K562 (cell line): ENCODE measurements around the gene HPCAL1. TPM values are rescaled to one million over a fixed set of nuclear protein-coding genes. Genes with fewer than 3 reads are reported as not detected.
A peak's percentile ranks its signal among the peaks of the same experiment; 100 is the strongest.

Experiments
- BACH1 ChIP-seq: fragments of 200-800 bp; sonication (Bioruptor generic); IDR thresholded peaks from 2 replicates; pipeline ENCODE4 v1.6.1; 2016; ENCODE audit warnings: missing genetic modification characterization, missing compliant biosample characterization
- CBFA2T3 ChIP-seq: fragments of 450-650 bp; IDR thresholded peaks from 2 replicates; pipeline ENCODE4 v1.6.1; 2017
- CBX3 ChIP-seq, 2 experiments: IDR thresholded peaks; 1 replicate in 1 of 2; 2 replicates in 1 of 2; pipeline ENCODE4 v1.6.1; 2012; ENCODE audit warnings: inconsistent platforms in 2 of 2, low read length in 2 of 2, borderline replicate concordance in 1 of 2, control low read depth in 1 of 2
- E2F3 ChIP-seq: fragments of 250-450 bp; sonication (Bioruptor Pico); IDR thresholded peaks from 2 replicates; pipeline ENCODE4 v1.4.0; 2020; ENCODE audit warnings: mild to moderate bottlenecking
- GATA2 ChIP-seq: sonication (generic); formaldehyde crosslinking; IDR thresholded peaks from 2 replicates; pipeline ENCODE4 v1.4.0; 2020; ENCODE audit warnings: mild to moderate bottlenecking, missing genetic modification reagents
- HOMEZ ChIP-seq: fragments of 250-450 bp; sonication (Bioruptor Pico); IDR thresholded peaks from 2 replicates; pipeline ENCODE4 v1.4.0; 2020; ENCODE audit warnings: mild to moderate bottlenecking, moderate library complexity
- KAT7 ChIP-seq: sonication (generic); formaldehyde crosslinking; IDR thresholded peaks from 2 replicates; pipeline ENCODE4 v1.8.0; 2022; ENCODE audit warnings: missing genetic modification reagents, mild to moderate bottlenecking, borderline replicate concordance
- KHSRP ChIP-seq: fragments of 450-650 bp; IDR thresholded peaks from 2 replicates; pipeline ENCODE4 v1.6.1; 2017
- MAZ ChIP-seq, 2 experiments: fragments of 450-650 bp in 1 of 2; sonication (generic) in 1 of 2; formaldehyde crosslinking; IDR thresholded peaks in 1 of 2; conservative IDR thresholded peaks in 1 of 2; 2 replicates each; pipeline versions ENCODE4 v1.4.0 to v1.5.0; 2020; ENCODE audit warnings: mild to moderate bottlenecking in 1 of 2, missing genetic modification reagents in 1 of 2
- MYBL2 ChIP-seq, 2 experiments: fragments of 450-650 bp in 1 of 2; sonication (generic) in 1 of 2; formaldehyde crosslinking in 1 of 2; IDR thresholded peaks; 2 replicates each; pipeline versions ENCODE4 v1.6.1 to v1.8.1; 2017 to 2022; ENCODE audit warnings: borderline replicate concordance in 1 of 2, inconsistent platforms in 1 of 2, low read depth in 1 of 2, mild to moderate bottlenecking in 1 of 2, missing genetic modification reagents in 1 of 2, moderate library complexity in 1 of 2
- MYC ChIP-seq, 2 experiments: fragments of 250-450 bp in 1 of 2; sonication (Bioruptor Pico) in 1 of 2; IDR thresholded peaks; 2 replicates each; pipeline versions ENCODE4 v1.5.1 to v1.6.1; 2012 to 2021; ENCODE audit warnings: low read depth in 2 of 2, borderline replicate concordance in 1 of 2, improper control_type of control experiment in 1 of 2, low read length in 1 of 2, mild to moderate bottlenecking in 1 of 2, moderate library complexity in 1 of 2
- NBN ChIP-seq: fragments of 450-650 bp; IDR thresholded peaks from 2 replicates; pipeline ENCODE4 v1.6.1; 2016; ENCODE audit warnings: low read depth, mild to moderate bottlenecking
- NFRKB ChIP-seq: fragments of 450-650 bp; IDR thresholded peaks from 2 replicates; pipeline ENCODE4 v1.6.1; 2016; ENCODE audit warnings: low read depth
- PHB2 ChIP-seq: fragments of 450-650 bp; IDR thresholded peaks from 2 replicates; pipeline ENCODE4 v1.6.1; 2017; ENCODE audit warnings: low read depth
- RFX1 ChIP-seq: fragments of 450-650 bp; IDR thresholded peaks from 2 replicates; pipeline ENCODE4 v1.6.1; 2016; ENCODE audit warnings: mild to moderate bottlenecking, moderate library complexity
- STAT5B ChIP-seq: fragments of 250-450 bp; sonication (Bioruptor Pico); IDR thresholded peaks from 2 replicates; pipeline ENCODE4 v1.8.0; 2021; ENCODE audit warnings: mild to moderate bottlenecking, inconsistent platforms
- TAL1 ChIP-seq: fragments of 450-650 bp; IDR thresholded peaks from 2 replicates; pipeline ENCODE4 v1.6.1; 2016; ENCODE audit warnings: mild to moderate bottlenecking
- ZNF212 ChIP-seq: fragments of 450-650 bp; formaldehyde crosslinking; IDR thresholded peaks from 2 replicates; pipeline ENCODE4 v1.4.0; 2020; ENCODE audit warnings: mild to moderate bottlenecking
- ZNF592 ChIP-seq: fragments of 450-650 bp; IDR thresholded peaks from 2 replicates; pipeline ENCODE4 v1.6.1; 2017; ENCODE audit warnings: antibody characterized with exemption, mild to moderate bottlenecking
- ZNF695 ChIP-seq: fragments of 450-650 bp; formaldehyde crosslinking; IDR thresholded peaks from 2 replicates; pipeline ENCODE4 v1.4.0; 2020; ENCODE audit warnings: mild to moderate bottlenecking, moderate library complexity
- polyA plus RNA-seq, 8 experiments: library from polyadenylated mRNA; depleted of rRNA in 4 of 8; stranded (reverse) in 5 of 8; unstranded in 3 of 8; fragments of >200 nt; fragmentation: Nextera tagmentation in 2 of 8; fragmentation: Illumina TruSeq in 1 of 8; extraction: Ambion mirVana in 2 of 8; extraction: Trizol in 1 of 8; gene quantifications; 2 replicates each; pipeline versions ENCODE4 v1.2.1 to v1.2.3, GENCODE V29; 2011 to 2014; ENCODE audit warnings: inconsistent platforms in 1 of 8, missing spikeins in 1 of 8
- total RNA-seq, 7 experiments: library from RNA; depleted of rRNA in 6 of 7; stranded (reverse); fragments of >200 nt in 6 of 7; fragmentation: Illumina TruSeq in 2 of 7; extraction: Trizol in 2 of 7; gene quantifications; 2 replicates each; pipeline versions ENCODE4 v1.2.1 to v1.2.3, GENCODE V29; 2011 to 2021; ENCODE audit warnings: low replicate concordance in 1 of 7

HPCAL1 gene
- total and polyA plus RNA-seq, 9 of the 15 experiments (the other 6 are each of a cell fraction or from before 2014, with no cell fraction given): 2.7 to 65.5 (median 23.9) TPM

- TF ChIP-seq KAT7 (CRISPR knock-in tag) (no peak), HOMEZ (no peak), ZNF592 (peak; percentile 92), CBFA2T3 (peak; percentile 60), GATA2 (peak; percentile 33; the same call in 1 of the 2 replicates), RFX1 (no peak), MYBL2 (IDR thresholded peaks at IDR 0.05; ENCODE audit: low read depth) (no peak), MYBL2 (CRISPR knock-in tag; IDR thresholded peaks at IDR 0.05; ENCODE audit: borderline replicate concordance) (no peak), KHSRP (no peak), STAT5B (CRISPR knock-in tag) (no peak), PHB2 (no peak), CBX3 (IDR thresholded peaks at IDR 0.05; ENCODE audit: borderline replicate concordance in 1 of 2, low read length in 2 of 2) (peak in 1 of 2 experiments; percentile 56; a peak in 1 of 3 replicates), ZNF695 (CRISPR knock-in tag) (no peak), MAZ (CRISPR knock-in tag; conservative IDR thresholded peaks at IDR 0.05 in 1 of 2, IDR thresholded peaks at IDR 0.05 in 1 of 2) (0 out of 4 replicates have a peak, but pooled peaks of 1 of the 2 experiments have one; percentile 14), ZNF212 (CRISPR knock-in tag) (no peak), E2F3 (CRISPR knock-in tag) (0 out of 2 replicates have a peak, but pooled peaks have one; percentile 30), TAL1 (peak; percentile 37; the same call in 1 of the 2 replicates), NBN (no peak), BACH1 (tag) (no peak), NFRKB (peak; percentile 34; the same call in 1 of the 2 replicates), MYC (IDR thresholded peaks at IDR 0.05; ENCODE audit: low read depth, low read length) (0 out of 2 replicates have a peak, but pooled peaks have one; percentile 33), MYC (CRISPR knock-in tag; IDR thresholded peaks at IDR 0.05; ENCODE audit: borderline replicate concordance, low read depth) (no peak)
Measured at GRCh38 chr2:10273215-10274175, 29.2 kb upstream of the HPCAL1 start (continued).
